Measurements from ENCODE around the gene FMN1.

Gene FMN1

GRCh38 chr15:32837935-32838334, 356.6 kb downstream of the FMN1 start:
- H3K9me3 ChIP-seq (ENCODE audit: control insufficient read depth in 1 of 2, low read length in 2 of 2): no peaks in the 10 kb centered on the region
- H3K27me3 ChIP-seq (ENCODE audit: control insufficient read depth in 1 of 2, insufficient read depth in 2 of 2, low read length in 2 of 2): no peaks in the 10 kb centered on the region
- H3K27ac ChIP-seq (ENCODE audit: low read depth, low read length): no peak overlapping the region
- no peak overlapping the region for H3K9ac ChIP-seq (ENCODE audit: low read depth in 1 of 2, low read length in 2 of 2)
- peaks cover 0 to 8% of the 10 kb centered on the region in 2 donors for H3K4me1 ChIP-seq (ENCODE audit: control insufficient read depth in 1 of 2, insufficient read depth in 2 of 2, low read length in 2 of 2)
- H3K36me3 ChIP-seq (ENCODE audit: control insufficient read depth in 1 of 2, insufficient read depth in 2 of 2, low read length in 2 of 2): no peaks in the 10 kb centered on the region
- H3K4me3 ChIP-seq (ENCODE audit: low read depth in 1 of 2, low read length in 2 of 2): no peak overlapping the region

GRCh38 chr15:32834156-32834555, 360.4 kb downstream of the FMN1 start:
- Histone ChIP-seq H3K27me3 (ENCODE audit: control insufficient read depth in 1 of 2, insufficient read depth in 2 of 2, low read length in 2 of 2) (no peaks in the 10 kb centered on the region), H3K9ac (ENCODE audit: low read depth in 1 of 2, low read length in 2 of 2) (no peak overlapping the region), H3K36me3 (ENCODE audit: control insufficient read depth in 1 of 2, insufficient read depth in 2 of 2, low read length in 2 of 2) (no peaks in the 10 kb centered on the region), H3K9me3 (ENCODE audit: control insufficient read depth in 1 of 2, low read length in 2 of 2) (no peaks in the 10 kb centered on the region), H3K4me1 (ENCODE audit: control insufficient read depth in 1 of 2, insufficient read depth in 2 of 2, low read length in 2 of 2) (peaks cover 0 to 8% of the 10 kb centered on the region in 2 donors), H3K27ac (ENCODE audit: low read depth, low read length) (no peak overlapping the region), H3K4me3 (ENCODE audit: low read depth in 1 of 2, low read length in 2 of 2) (no peak overlapping the region)

- H3K9ac ChIP-seq (ENCODE audit: low read depth in 1 of 2, low read length in 2 of 2): no peak overlapping the region
- no peaks in the 10 kb centered on the region for H3K36me3 ChIP-seq (ENCODE audit: control insufficient read depth in 1 of 2, insufficient read depth in 2 of 2, low read length in 2 of 2)
- peaks cover 0 to 1% of the 10 kb centered on the region in 2 donors for H3K4me1 ChIP-seq (ENCODE audit: control insufficient read depth in 1 of 2, insufficient read depth in 2 of 2, low read length in 2 of 2)
- no peaks in the 10 kb centered on the region for H3K9me3 ChIP-seq (ENCODE audit: control insufficient read depth in 1 of 2, low read length in 2 of 2)
- no peak overlapping the region for H3K27ac ChIP-seq (ENCODE audit: low read depth, low read length)
- H3K4me3 ChIP-seq (ENCODE audit: low read depth in 1 of 2, low read length in 2 of 2): no peak overlapping the region
- no peaks in the 10 kb centered on the region for H3K27me3 ChIP-seq (ENCODE audit: control insufficient read depth in 1 of 2, insufficient read depth in 2 of 2, low read length in 2 of 2)
Measured at GRCh38 chr15:32833379-32833821, 361.1 kb downstream of the FMN1 start.

- H3K27me3 ChIP-seq (ENCODE audit: control insufficient read depth in 1 of 2, insufficient read depth in 2 of 2, low read length in 2 of 2): no peaks in the 10 kb centered on the region
- no peak overlapping the region for H3K9ac ChIP-seq (ENCODE audit: low read depth in 1 of 2, low read length in 2 of 2)
- no peaks in the 10 kb centered on the region for H3K4me1 ChIP-seq (ENCODE audit: control insufficient read depth in 1 of 2, insufficient read depth in 2 of 2, low read length in 2 of 2)
- H3K27ac ChIP-seq (ENCODE audit: low read depth, low read length): no peak overlapping the region
- no peaks in the 10 kb centered on the region for H3K9me3 ChIP-seq (ENCODE audit: control insufficient read depth in 1 of 2, low read length in 2 of 2)
- H3K4me3 ChIP-seq (ENCODE audit: low read depth in 1 of 2, low read length in 2 of 2): no peak overlapping the region
- H3K36me3 ChIP-seq (ENCODE audit: control insufficient read depth in 1 of 2, insufficient read depth in 2 of 2, low read length in 2 of 2): no peaks in the 10 kb centered on the region
Measured at GRCh38 chr15:32831485-32831884, 363.0 kb downstream of the FMN1 start.

GRCh38 chr15:32830241-32830640, 364.3 kb downstream of the FMN1 start:
- Histone ChIP-seq H3K4me1 (ENCODE audit: control insufficient read depth in 1 of 2, insufficient read depth in 2 of 2, low read length in 2 of 2) (no peaks in the 10 kb centered on the region), H3K27me3 (ENCODE audit: control insufficient read depth in 1 of 2, insufficient read depth in 2 of 2, low read length in 2 of 2) (no peaks in the 10 kb centered on the region), H3K9me3 (ENCODE audit: control insufficient read depth in 1 of 2, low read length in 2 of 2) (no peaks in the 10 kb centered on the region), H3K27ac (ENCODE audit: low read depth, low read length) (no peak overlapping the region), H3K4me3 (ENCODE audit: low read depth in 1 of 2, low read length in 2 of 2) (no peak overlapping the region), H3K36me3 (ENCODE audit: control insufficient read depth in 1 of 2, insufficient read depth in 2 of 2, low read length in 2 of 2) (no peaks in the 10 kb centered on the region), H3K9ac (ENCODE audit: low read depth in 1 of 2, low read length in 2 of 2) (no peak overlapping the region)

GRCh38 chr15:32829436-32829835, 365.1 kb downstream of the FMN1 start:
- no peaks in the 10 kb centered on the region for H3K27me3 ChIP-seq (ENCODE audit: control insufficient read depth in 1 of 2, insufficient read depth in 2 of 2, low read length in 2 of 2)
- no peak overlapping the region for H3K4me3 ChIP-seq (ENCODE audit: low read depth in 1 of 2, low read length in 2 of 2)
- H3K9ac ChIP-seq (ENCODE audit: low read depth in 1 of 2, low read length in 2 of 2): no peak overlapping the region
- no peaks in the 10 kb centered on the region for H3K9me3 ChIP-seq (ENCODE audit: control insufficient read depth in 1 of 2, low read length in 2 of 2)
- H3K27ac ChIP-seq (ENCODE audit: low read depth, low read length): no peak overlapping the region
- no peaks in the 10 kb centered on the region for H3K36me3 ChIP-seq (ENCODE audit: control insufficient read depth in 1 of 2, insufficient read depth in 2 of 2, low read length in 2 of 2)
- H3K4me1 ChIP-seq (ENCODE audit: control insufficient read depth in 1 of 2, insufficient read depth in 2 of 2, low read length in 2 of 2): no peaks in the 10 kb centered on the region

GRCh38 chr15:32828507-32829186, 365.9 kb downstream of the FMN1 start:
- Histone ChIP-seq H3K9ac (ENCODE audit: low read depth in 1 of 2, low read length in 2 of 2) (no peak overlapping the region), H3K4me3 (ENCODE audit: low read depth in 1 of 2, low read length in 2 of 2) (no peak overlapping the region), H3K27me3 (ENCODE audit: control insufficient read depth in 1 of 2, insufficient read depth in 2 of 2, low read length in 2 of 2) (no peaks in the 10 kb centered on the region), H3K36me3 (ENCODE audit: control insufficient read depth in 1 of 2, insufficient read depth in 2 of 2, low read length in 2 of 2) (no peaks in the 10 kb centered on the region), H3K27ac (ENCODE audit: low read depth, low read length) (no peak overlapping the region), H3K9me3 (ENCODE audit: control insufficient read depth in 1 of 2, low read length in 2 of 2) (no peaks in the 10 kb centered on the region), H3K4me1 (ENCODE audit: control insufficient read depth in 1 of 2, insufficient read depth in 2 of 2, low read length in 2 of 2) (no peaks in the 10 kb centered on the region)

- H3K27me3 ChIP-seq (ENCODE audit: control insufficient read depth in 1 of 2, insufficient read depth in 2 of 2, low read length in 2 of 2): no peaks in the 10 kb centered on the region
- no peak overlapping the region for H3K27ac ChIP-seq (ENCODE audit: low read depth, low read length)
- no peak overlapping the region for H3K4me3 ChIP-seq (ENCODE audit: low read depth in 1 of 2, low read length in 2 of 2)
- H3K9me3 ChIP-seq (ENCODE audit: control insufficient read depth in 1 of 2, low read length in 2 of 2): no peaks in the 10 kb centered on the region
- no peak overlapping the region for H3K9ac ChIP-seq (ENCODE audit: low read depth in 1 of 2, low read length in 2 of 2)
- H3K36me3 ChIP-seq (ENCODE audit: control insufficient read depth in 1 of 2, insufficient read depth in 2 of 2, low read length in 2 of 2): no peaks in the 10 kb centered on the region
- no peaks in the 10 kb centered on the region for H3K4me1 ChIP-seq (ENCODE audit: control insufficient read depth in 1 of 2, insufficient read depth in 2 of 2, low read length in 2 of 2)
Measured at GRCh38 chr15:32826685-32827084, 367.8 kb downstream of the FMN1 start.

- H3K27me3 ChIP-seq (ENCODE audit: control insufficient read depth in 1 of 2, insufficient read depth in 2 of 2, low read length in 2 of 2): no peaks in the 10 kb centered on the region
- no peaks in the 10 kb centered on the region for H3K9me3 ChIP-seq (ENCODE audit: control insufficient read depth in 1 of 2, low read length in 2 of 2)
- no peak overlapping the region for H3K4me3 ChIP-seq (ENCODE audit: low read depth in 1 of 2, low read length in 2 of 2)
- H3K36me3 ChIP-seq (ENCODE audit: control insufficient read depth in 1 of 2, insufficient read depth in 2 of 2, low read length in 2 of 2): no peaks in the 10 kb centered on the region
- no peak overlapping the region for H3K27ac ChIP-seq (ENCODE audit: low read depth, low read length)
- H3K4me1 ChIP-seq (ENCODE audit: control insufficient read depth in 1 of 2, insufficient read depth in 2 of 2, low read length in 2 of 2): no peaks in the 10 kb centered on the region
- no peak overlapping the region for H3K9ac ChIP-seq (ENCODE audit: low read depth in 1 of 2, low read length in 2 of 2)
Measured at GRCh38 chr15:32825219-32825618, 369.3 kb downstream of the FMN1 start.

- Histone ChIP-seq H3K27ac (ENCODE audit: low read depth, low read length) (no peak overlapping the region), H3K4me3 (ENCODE audit: low read depth in 1 of 2, low read length in 2 of 2) (no peak overlapping the region), H3K27me3 (ENCODE audit: control insufficient read depth in 1 of 2, insufficient read depth in 2 of 2, low read length in 2 of 2) (no peaks in the 10 kb centered on the region), H3K9me3 (ENCODE audit: control insufficient read depth in 1 of 2, low read length in 2 of 2) (no peaks in the 10 kb centered on the region), H3K4me1 (ENCODE audit: control insufficient read depth in 1 of 2, insufficient read depth in 2 of 2, low read length in 2 of 2) (no peaks in the 10 kb centered on the region), H3K9ac (ENCODE audit: low read depth in 1 of 2, low read length in 2 of 2) (no peak overlapping the region), H3K36me3 (ENCODE audit: control insufficient read depth in 1 of 2, insufficient read depth in 2 of 2, low read length in 2 of 2) (no peaks in the 10 kb centered on the region)
Measured at GRCh38 chr15:32824777-32825176, 369.7 kb downstream of the FMN1 start.

Measured in duodenal mucosa (tissue), 2 donors.